HEK293 (cell line): ENCODE measurements around the gene CIRBP.

ENCODE experiments used
- CTCF ChIP-seq: fragments of 450-650 bp; formaldehyde crosslinking; IDR thresholded peaks from 2 replicates; pipeline ENCODE4 v1.5.1; 2016; ENCODE audit warnings: missing biosample characterization, missing genetic modification characterization
- SALL2 ChIP-seq: fragments of 450-650 bp; formaldehyde crosslinking; IDR thresholded peaks from 2 replicates; pipeline ENCODE4 v1.5.0; 2017; ENCODE audit warnings: missing biosample characterization, mild to moderate bottlenecking, missing genetic modification characterization, borderline replicate concordance
- ZBTB20 ChIP-seq: fragments of 450-650 bp; formaldehyde crosslinking; IDR thresholded peaks from 2 replicates; pipeline ENCODE4 v1.5.1; 2016; ENCODE audit warnings: missing biosample characterization, missing genetic modification characterization
- ZBTB21 ChIP-seq: fragments of 450-650 bp; formaldehyde crosslinking; IDR thresholded peaks from 2 replicates; pipeline ENCODE4 v1.5.1; 2017; ENCODE audit warnings: missing biosample characterization, missing genetic modification characterization
- ZNF202 ChIP-seq: fragments of 450-650 bp; formaldehyde crosslinking; IDR thresholded peaks from 2 replicates; pipeline ENCODE4 v1.5.1; 2016; ENCODE audit warnings: missing biosample characterization, missing genetic modification characterization, borderline replicate concordance
- ZNF350 ChIP-seq: fragments of 450-650 bp; formaldehyde crosslinking; IDR thresholded peaks from 2 replicates; pipeline ENCODE4 v1.5.0; 2017; ENCODE audit warnings: missing biosample characterization, mild to moderate bottlenecking, missing genetic modification characterization
- ZNF580 ChIP-seq: fragments of 450-650 bp; formaldehyde crosslinking; IDR thresholded peaks from 2 replicates; pipeline ENCODE4 v1.5.1; 2016; ENCODE audit warnings: missing biosample characterization, missing genetic modification characterization
- ZXDB ChIP-seq: fragments of 450-650 bp; formaldehyde crosslinking; IDR thresholded peaks from 2 replicates; pipeline ENCODE4 v1.5.1; 2016; ENCODE audit warnings: missing biosample characterization, missing genetic modification characterization

- TF ChIP-seq ZBTB21 (tag by site-specific recombination) (no peak), ZNF202 (tag by site-specific recombination) (no peak), ZNF580 (tag by site-specific recombination) (no peak), ZBTB20 (no peak), ZXDB (tag by site-specific recombination) (no peak), CTCF (no peak), ZNF350 (tag by site-specific recombination) (no peak), SALL2 (tag by site-specific recombination) (no peak)
Measured at GRCh38 chr19:1230783-1231489, 38.2 kb upstream of the CIRBP start.
